Limb (tissue), 2 donors: Measurements from ENCODE around the gene CDH4.
A peak's percentile ranks its signal among the peaks of the same experiment; 100 is the strongest.

Experiments used
- DNase-seq, 2 donors: peaks; one replicate each; pipeline ENCODE4 v3.0.0-alpha.2; 2016; ENCODE audit errors: extremely low spot score in 2 of 2

CDH4 gene

GRCh38 chr20:61251529-61252393 is at the start of gene CDH4:
TSS of gene CDH4 (plus strand) at chr20:61252261.
- DNase-seq = peak in 1 of 2 donors; percentile 65

- DNase-seq = peak in 1 of 2 donors; percentile 39
These were observed 48.7 kb upstream of the CDH4 start for GRCh38 chr20:61203320-61203719.

DNA sequence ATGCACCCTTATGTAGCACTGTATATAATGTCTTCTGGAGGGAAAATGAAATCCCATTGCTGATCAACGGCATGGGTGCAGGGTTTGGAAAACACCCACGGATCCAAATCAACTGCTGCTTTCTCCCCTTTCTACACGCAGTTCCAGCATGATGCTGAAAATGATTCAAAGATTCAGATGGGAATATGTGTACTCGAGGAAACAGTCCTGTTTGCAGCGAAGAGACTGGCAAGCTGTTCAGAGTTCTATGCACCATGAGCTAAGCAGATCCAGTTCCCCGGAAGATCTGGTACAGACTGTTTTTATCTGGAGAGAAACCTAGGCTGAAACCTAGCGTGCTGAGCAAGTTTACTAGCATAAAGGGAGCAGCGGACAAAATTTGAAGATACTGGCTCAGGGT is 47.9 kb upstream of the CDH4 start:
- DNase-seq = no peak

DNA sequence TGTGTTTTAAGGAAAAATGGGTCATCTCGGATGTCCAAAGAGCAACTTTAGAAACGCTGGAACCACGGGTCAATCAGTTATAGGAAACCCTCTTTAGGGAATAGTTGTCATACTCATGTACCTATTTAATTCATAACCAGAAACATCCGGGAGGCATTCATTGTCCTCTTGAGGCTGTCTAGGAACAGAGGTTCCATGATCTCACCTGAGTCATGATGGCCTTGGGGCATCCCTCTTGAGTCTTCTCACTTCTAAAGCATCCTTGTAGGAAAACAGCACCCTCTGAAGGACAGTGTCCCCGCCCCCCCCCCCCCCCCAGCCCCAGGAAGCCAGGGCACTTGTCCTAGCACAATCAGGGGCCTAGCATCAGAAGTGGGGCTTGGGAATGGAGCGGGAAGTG is 46.3 kb upstream of the CDH4 start:
- no peak for DNase-seq

DNA sequence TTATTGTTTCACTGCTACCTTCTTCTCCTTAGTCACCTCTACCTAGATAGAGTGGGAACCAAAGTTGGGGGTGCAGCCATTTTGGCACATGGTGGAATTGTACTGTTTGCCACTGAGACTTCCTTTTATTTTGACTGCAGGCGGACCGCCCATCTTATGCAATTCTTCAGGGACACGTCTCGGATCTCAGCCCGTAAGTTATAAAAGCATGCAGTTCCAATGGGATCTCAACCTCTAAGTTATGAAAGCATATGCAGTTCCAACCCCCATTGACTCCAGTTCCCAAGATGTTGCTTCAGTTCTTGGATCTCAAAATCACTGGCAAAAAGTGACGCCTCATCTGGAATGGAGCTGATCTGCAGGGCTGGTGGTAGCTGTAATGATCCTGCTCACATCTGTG is 41.2 kb upstream of the CDH4 start:
- no peak for DNase-seq

DNA sequence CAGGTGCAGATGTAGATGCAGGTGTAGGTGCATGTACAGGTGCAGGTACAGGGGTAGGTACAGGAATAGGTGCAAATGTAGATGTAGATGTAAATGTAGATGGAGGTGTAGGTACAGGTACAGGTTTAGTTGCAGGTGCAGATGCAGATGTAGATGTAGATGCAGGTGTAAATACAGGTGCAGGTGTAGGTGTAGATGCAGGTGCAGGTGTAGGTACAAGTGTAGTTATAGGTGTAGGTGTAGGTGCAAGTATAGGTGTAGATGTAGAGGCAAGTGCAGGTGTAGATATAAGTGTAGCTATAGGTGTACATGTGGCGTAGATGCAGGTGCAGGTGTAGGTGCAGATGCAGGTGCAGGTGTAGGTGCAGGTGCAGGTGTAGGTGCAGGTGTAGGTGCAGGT is 34.2 kb upstream of the CDH4 start:
- DNase-seq = no peak

GRCh38 chr20:61219021-61219431 is 33.0 kb upstream of the CDH4 start:
- DNase-seq = peak in 1 of 2 donors; percentile 20

GRCh38 chr20:61220131-61220530 is 31.9 kb upstream of the CDH4 start:
- no peak for DNase-seq

- no peak for DNase-seq
These were observed 31.3 kb upstream of the CDH4 start for GRCh38 chr20:61220626-61221325.

DNA sequence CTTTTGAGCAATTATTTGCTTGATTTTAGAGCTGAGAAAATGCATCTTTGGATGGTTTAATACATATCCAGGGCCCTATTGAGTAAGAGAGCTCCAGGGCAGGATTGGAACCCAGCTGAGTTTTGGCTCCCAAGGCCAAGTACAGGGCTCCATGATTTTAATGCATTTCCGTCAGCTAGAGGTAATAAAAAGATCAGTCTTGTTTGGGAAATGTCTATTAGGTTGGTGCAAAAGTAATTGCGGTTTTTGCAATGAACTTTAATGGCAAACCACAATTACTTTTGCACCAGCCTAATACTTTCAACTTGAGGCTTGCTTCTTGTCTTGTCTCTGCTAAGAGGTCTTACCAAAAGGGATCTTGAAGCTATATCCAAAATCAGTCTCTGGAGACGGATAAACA is 29.4 kb upstream of the CDH4 start:
- DNase-seq = no peak

DNA sequence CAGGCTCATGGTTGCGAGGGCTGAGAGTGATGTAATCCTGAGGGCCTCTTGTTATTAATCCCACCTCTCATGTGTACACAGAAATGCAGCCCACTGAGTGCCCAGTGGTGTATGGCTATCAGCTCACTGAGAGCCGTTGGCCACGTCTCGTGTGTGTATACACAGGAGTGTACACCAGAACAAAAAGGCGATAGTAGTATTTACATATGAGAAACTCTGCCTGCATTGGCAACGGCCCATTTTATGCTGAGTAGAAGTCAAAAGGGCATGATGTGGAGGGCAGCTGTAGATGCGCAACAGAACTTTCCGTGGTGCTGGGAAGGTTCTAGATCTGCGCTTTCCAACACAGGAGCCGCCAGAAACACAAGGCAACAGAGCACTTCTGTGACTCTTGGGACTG is 28.9 kb upstream of the CDH4 start:
- no peak for DNase-seq

GRCh38 chr20:61230166-61230565 is 21.9 kb upstream of the CDH4 start:
- DNase-seq = no peak

DNA sequence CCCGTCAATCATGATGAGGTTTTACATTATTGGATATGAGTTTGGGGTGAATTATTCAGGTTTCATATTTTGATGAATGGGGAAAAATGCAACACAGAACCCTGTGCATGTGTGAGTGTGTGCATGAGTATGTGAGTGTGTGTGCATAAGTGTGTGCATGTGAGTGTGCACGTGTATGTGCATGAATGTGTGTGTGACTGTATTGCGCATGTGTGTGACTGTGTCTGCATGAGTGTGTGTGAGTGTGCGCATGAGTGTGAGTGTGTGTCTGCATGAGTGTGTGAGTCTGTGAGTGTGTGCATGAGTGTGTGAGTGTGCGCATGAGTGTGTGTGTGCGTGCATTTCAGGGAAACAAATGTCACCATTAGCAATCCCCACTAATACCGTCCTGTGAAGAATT is 18.5 kb upstream of the CDH4 start:
- no peak for DNase-seq

DNA sequence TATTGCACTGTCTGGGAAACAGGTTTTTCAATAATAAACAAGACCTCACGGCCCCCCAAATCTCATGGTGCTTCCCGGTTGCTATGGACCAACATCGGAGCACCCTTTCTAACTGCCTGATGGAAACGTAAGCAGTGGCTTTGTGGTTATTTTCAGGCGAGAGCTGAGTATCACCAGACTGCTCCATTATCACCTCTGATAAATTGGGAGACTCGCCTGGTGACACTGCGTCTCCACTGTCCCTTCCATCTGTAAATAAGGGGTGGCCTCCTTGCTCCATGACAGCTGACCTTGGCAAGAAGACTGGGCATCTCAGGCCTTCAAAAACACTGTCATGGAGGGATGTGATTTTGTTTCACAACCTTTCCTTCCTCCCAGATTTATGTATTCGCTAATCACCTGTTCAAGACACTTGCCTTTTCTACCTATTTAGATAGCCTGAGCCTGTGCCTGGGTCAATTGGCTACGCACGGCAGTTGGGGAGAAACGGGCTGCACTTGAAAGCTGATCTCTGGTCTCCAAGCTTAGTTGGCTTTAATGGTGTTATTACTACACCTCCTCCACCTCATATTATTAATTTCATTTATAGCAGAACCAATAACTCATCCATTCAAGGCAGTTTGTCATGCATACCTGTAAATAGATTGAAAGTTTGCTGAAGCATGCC is 17.7 kb upstream of the CDH4 start:
- no peak for DNase-seq

DNA sequence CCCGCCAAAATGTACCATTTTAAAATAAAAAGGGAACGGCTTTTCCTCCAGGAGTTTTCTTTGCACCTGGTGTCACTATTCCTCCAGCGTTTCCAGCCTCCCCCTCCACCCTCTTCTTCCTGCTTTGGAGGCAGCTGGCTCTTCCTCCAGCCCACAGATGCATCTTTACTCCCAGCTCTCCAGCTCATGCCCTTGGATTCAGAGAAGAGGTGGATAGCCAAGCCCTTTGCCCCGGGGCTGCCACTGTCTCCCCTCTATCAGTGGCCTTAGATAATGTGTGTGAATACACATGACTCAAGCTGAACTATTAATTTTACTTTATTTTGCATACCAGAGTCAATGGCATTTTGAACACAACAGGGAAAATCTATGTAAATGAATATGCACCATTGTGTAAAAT is 15.3 kb upstream of the CDH4 start:
- DNase-seq = no peak

- no peak for DNase-seq
These were observed 13.2 kb upstream of the CDH4 start for GRCh38 chr20:61238813-61239212.

- no peak for DNase-seq
These were observed 11.2 kb upstream of the CDH4 start for GRCh38 chr20:61240814-61241213.

GRCh38 chr20:61244213-61244612 is 7.8 kb upstream of the CDH4 start:
- no peak for DNase-seq

- DNase-seq = no peak
These were observed 5.8 kb upstream of the CDH4 start for GRCh38 chr20:61246269-61246668.

DNA sequence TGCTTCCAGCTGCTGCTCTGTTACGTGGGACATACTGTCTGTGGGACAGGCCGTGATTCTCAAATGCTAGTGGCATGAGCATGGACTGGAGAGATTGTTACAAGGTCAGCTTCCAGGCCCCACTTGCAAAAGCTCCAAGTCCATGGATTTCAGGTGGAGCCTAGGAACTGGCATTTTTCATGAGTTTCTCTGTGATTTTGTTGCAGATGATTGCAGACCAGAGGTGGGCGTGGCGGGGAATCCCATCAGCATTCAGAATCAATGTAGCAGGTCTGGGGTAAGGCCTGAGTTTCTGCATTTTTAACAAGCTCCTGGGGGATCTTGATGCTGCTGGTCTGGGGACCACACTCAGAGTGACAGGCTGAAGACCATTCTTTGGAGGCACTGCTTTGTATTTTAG is 2.4 kb upstream of the CDH4 start:
- DNase-seq = no peak

GRCh38 chr20:61252601-61253263 is 671 bp downstream of the CDH4 start:
- peak in 1 of 2 donors; percentile 60 for DNase-seq

DNA sequence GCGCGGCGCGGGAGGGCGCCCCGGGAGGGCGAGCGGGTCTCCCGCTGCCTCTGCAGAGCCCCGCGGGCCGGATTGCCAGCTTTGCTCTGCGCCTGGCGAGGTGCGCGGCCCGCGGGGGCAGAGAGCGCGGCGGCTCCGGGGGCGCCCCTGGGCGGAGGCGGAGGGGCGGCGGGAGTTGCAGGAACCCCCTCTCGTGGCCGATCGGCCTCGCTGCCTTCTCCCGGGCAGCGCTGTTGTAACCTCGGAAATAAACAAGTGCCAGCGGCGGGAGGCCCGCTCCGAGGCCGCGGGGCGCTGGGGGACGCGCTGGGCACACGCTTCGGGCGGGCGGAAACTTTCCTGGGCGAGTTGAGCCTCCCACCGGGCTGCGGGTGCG is 1.2 kb downstream of the CDH4 start:
- DNase-seq = peak in 1 of 2 donors; percentile 63
